ENCODE results near the gene GALNT18.

GALNT18 gene

DNA sequence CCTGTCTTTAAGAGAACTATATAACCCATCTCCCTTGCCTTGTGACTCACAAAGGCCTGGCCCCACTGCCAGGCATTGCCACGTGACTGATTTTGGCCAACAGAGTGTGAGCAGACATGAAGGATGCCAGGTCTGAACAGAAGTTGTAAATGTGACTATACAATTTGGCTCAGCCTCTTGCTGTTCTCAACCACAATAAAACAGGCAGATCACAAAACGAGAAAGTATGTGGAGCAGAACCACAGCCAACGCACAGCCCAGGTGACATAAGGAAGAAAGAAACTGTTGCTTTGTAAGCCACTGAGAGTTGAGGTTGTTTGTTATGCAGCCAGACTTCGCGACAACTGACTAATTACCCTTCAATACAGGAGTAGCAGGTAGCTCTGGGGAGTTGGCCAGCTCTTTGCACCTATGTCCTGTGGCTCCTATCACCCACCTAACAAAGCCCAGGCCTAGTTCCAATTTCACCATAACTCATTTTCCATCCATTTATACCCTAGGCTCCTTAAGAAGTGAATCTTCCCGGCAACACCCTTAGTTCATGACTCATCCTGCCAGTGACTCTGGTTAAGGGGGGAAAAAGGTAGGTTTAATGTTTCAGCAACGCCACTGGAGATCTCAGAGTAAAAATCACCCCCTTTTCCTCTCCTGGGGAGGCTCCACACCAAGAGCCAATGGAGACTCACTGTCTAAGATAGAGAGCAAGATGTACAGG is 53.7 kb downstream of the GALNT18 start:
- no peak for DNase-seq (ENCODE audit: low read depth in 2 of 2)

DNA sequence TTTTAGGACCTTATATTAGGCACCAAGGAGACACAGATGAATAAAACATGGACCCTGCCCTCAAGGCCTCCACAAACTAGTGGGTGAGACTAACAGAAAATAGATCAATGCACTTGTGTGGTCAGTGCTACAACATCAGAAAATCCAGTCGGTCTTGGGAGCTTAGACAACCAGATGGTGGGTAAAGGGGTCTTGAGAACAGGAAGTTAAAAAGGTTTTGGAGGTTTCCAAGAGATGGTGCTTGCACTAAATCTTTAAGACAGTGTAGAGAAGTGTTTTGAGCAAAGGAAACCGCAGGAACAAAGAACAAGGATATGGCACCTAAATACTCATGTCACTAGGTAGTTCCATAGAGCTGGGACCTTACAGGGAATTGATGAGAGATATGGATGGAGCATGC is 56.2 kb downstream of the GALNT18 start:
- no peak for DNase-seq (ENCODE audit: low read depth in 2 of 2)

DNA sequence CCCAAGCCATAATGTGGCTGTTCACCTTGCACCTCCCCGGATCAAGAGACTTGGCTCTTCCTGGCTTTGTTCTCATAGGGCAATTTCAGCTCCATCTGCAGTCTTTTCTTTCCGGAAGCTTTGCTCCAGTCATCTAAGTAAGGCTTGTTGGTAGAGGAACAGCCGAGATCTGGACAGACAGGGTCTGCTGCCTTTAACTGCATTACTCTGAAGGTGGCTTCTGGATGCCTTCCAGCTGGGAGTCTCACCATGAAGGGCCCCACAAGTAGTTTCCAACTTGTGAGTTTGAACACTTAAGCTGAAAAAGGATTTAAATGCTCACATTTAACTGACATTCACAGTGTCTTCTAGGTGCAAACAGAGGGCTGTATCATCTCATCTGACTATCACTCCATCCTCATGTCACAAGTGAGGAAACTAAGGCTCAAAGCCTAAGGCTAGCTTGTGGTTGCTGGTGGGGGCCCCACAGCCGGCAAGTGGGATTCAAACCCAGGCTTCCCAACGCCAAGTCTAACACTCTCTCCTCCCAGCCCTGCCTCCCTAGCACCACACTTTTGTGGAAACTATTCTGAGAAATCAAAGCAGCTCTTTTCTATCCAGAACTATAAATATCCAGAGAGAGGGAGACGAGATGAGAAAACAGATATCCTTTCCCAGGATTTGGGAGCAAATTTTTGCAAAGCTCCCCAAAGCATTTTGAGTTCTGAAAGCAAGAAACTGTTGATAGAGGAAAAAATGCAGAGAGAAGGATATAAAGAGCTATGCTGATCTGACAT is 58.4 kb downstream of the GALNT18 start:
- no peak for DNase-seq (ENCODE audit: low read depth in 2 of 2)

DNA sequence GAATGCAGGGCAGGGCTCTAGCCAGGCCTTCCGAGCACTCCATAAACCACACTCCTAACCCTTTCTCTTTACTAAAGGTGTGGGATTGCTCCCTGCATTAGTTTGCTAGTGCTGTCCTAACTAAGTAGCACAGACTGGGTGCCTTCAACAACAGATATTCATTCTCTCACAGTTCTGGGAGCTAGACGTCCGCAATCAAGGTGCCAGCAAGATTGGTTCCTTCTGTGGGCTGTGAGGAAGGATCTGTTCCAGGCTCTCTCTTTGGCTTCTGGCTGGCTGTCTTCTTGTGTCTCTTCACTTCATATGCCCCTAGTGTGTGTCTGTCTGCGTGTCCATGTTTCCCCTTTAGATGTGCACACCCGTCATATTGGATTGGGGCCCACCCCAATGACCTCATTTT is 59.8 kb downstream of the GALNT18 start:
- no peak for DNase-seq (ENCODE audit: low read depth in 2 of 2)

DNA sequence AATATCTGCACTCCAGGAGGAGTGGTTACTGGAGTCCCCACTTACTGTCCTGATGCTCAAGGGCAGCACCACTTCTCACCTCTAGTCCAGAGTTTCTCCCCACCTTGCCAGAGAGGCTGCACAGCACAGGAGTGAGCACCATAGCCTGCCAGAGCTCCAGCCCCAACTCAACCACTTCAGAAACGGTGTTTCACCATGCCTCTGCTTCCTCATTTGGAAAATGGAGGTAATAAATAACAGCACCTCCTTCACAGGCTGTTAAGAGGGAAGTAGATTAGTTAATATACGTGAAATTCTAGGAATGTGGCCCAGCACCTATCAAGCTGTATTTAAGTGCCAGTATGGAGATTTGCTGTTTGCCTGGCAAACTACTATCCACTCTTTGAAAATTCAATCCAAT is 63.0 kb downstream of the GALNT18 start:
- DNase-seq (ENCODE audit: low read depth in 2 of 2), result no peak

DNA sequence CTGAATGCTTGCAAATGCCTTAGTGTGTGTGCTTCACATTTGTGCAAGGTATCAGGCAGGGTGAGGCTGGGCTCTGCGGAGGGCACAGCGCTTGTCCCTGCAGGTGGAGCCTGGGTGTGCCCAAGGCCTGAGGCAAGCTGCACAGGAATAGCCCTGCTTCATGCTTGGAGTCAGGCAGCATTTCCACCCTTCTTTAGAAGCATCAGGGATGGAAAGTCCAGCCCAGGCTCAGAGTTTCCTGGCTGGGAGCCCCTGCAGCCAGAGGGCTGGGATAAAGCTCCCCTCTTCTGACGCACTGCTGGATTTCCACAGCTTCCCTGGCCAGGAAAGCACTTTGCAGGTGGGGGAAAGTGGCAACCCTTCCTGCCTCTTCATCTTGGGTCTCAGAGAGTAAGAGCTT is 63.4 kb downstream of the GALNT18 start:
- DNase-seq (ENCODE audit: low read depth in 2 of 2), result no peak

DNA sequence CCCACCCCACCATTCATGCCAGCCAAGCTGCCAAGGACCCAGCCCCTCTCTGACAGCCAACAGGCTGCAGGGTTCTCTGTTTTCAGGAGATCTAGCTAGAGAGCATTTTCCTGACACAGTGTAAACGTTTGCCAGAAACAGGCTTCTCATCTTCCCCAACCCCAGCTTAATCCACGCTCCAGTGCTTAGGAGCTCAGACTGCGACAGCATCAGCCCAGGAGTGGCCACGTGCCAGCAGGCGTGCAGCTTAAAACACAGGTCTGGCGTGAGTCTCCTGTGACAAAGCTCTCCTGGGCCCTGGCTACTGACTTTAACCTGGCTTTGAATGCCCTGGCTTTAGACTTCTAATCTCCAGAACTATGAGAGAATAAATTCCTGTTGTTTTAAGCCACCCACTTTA is 66.6 kb downstream of the GALNT18 start:
- no peak for DNase-seq (ENCODE audit: low read depth in 2 of 2)

DNA sequence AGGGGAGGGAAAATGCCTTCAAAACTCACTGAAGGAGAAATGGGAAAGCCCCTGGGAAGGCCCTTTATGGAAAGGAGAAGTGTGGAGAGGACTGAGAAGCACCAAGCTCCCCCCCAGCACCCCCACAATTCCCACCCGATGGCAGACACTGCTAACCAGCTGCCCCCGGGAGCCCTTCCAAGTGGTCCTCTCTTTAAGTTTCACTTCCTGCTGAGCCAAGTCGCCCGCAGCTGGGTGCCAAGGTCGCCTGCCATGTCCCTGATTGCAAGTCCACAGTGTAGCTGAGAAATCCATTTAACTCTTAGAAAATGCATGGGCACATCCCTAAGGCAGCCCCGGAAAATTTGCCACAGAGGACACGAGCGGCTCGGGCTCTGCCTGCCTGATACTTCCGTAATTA is 68.2 kb downstream of the GALNT18 start:
- no peak for DNase-seq (ENCODE audit: low read depth in 2 of 2)

DNA sequence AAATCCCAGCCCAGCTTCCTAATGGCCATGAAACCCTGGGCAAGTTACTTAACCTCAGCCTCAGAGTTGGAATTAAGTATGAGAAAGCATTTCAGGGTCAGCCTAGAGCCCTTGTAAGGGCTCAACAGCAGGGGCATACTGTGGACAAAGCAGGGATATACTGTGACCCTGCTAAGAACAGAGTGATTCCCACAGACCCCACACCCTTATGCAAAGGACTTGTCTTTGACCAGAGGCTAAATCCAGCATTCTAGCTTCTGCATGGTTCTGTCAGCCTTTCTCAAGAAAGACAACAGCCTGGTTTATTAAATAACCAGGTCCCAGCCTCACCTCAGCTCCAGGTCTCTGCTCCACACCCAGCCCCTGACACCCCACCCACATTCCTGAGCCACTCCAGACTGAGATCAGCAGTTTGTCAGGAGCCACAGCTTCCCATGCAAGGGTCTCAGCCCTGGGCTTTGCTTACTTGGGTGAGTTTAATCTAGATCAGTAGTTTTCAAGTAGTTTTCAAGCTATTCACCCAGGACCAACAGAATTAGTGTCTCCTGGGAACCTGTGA is 69.2 kb downstream of the GALNT18 start:
- DNase-seq (ENCODE audit: low read depth in 2 of 2), result no peak

DNA sequence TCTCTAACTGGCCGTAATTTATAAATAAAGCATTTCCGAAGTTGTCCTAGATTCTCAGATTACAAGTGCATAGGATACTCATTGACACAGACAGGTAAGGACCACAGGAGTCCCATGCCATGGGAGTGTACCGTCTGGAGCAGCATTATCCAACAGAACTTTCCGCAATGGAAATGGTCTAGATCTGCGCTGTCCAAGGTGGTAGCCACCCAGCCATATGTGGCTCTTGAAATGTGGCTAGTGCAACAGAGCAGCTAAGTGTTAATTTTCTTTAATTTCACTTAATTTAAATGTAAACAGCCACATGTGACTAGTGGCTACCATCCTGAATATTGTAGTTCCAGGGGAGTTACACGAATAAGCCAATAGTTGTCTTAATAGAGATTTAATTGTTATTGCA is 71.3 kb downstream of the GALNT18 start:
- DNase-seq (ENCODE audit: low read depth in 2 of 2), result no peak

DNA sequence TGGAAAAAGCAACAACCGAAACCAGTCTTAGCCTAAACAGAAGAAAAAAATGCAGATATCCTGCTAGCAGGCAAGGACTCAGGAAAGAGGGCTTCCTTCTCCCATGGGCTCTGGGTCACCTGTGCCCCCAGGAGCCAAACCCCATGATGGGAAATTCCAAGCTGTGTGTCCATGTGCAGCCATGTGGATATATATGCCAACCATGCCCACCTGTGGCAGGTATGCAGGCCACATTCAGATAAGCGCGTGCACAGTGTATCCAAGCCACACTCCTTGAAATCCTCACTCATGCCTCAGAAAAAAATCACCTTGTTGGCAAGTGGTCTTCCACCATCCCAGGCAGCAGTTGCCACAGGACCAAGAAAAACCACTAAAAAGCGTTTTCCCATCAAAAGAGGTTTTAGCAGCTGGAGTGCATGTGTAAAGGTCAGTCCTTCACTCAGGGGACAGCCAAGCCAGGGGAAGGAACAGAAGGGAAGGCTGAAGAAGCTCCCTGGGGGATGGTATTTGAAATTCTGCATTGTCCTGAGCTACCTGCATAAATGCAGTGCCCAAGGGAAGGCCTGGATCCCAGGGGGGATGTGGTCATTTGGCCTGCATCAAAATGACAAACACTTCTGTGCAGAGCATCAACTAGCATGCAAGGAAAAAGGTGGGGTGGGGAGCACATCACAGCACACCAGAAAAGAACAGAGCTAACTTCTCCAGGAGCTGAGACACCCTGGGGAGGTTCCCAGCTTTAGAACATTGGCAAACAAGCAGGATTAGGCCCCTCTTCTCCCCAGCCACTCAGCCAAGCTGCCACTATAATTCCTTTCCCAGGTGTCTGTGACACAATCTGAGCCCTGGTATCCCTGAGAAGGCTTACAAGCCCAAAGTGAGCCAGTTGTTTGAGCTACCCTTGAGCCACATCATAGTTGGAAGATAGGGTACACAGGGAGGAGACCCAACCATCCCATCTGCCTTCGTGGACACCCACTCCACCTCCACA is 76.2 kb downstream of the GALNT18 start:
- no peak for DNase-seq (ENCODE audit: low read depth in 2 of 2)

DNA sequence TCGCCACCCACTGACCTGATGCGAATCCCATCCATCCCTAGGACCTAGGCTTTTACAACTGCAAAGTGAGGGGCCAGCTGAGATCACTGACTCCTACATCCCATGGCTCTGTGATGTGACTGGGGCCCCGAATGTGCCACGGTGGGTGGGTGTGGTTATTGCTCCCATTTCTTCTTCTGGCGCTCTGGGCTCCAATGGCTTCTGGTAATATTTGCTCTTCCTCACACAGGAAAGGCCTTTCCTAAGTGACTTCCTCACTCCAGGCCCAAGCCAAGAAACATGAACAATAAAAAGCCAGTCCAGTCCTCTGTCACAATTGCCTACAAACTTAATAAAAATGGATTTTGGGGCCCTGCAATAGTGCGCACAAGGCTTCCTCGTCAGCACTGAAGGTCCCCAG is 78.1 kb downstream of the GALNT18 start:
- no peak for DNase-seq (ENCODE audit: low read depth in 2 of 2)

DNA sequence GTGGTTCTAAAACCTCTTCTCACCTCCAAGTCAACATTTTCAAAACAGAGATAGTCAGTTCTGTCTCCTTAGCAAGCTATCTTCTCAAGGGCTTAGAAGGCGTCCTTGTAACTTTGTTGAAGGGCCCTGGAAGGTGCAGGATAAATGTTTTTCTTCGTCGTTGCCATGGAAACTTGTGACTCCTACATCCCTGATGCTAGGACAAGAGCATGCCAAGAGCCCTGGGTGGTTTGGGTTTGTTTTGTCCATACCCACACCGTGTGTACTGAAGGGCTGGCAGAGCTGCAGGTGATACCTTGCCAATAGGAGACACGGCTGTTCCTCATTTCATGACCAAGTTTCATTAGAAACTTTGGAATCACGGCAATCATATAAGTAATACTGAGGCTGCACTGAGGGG is 81.6 kb downstream of the GALNT18 start:
- no peak for DNase-seq (ENCODE audit: low read depth in 2 of 2)

DNA sequence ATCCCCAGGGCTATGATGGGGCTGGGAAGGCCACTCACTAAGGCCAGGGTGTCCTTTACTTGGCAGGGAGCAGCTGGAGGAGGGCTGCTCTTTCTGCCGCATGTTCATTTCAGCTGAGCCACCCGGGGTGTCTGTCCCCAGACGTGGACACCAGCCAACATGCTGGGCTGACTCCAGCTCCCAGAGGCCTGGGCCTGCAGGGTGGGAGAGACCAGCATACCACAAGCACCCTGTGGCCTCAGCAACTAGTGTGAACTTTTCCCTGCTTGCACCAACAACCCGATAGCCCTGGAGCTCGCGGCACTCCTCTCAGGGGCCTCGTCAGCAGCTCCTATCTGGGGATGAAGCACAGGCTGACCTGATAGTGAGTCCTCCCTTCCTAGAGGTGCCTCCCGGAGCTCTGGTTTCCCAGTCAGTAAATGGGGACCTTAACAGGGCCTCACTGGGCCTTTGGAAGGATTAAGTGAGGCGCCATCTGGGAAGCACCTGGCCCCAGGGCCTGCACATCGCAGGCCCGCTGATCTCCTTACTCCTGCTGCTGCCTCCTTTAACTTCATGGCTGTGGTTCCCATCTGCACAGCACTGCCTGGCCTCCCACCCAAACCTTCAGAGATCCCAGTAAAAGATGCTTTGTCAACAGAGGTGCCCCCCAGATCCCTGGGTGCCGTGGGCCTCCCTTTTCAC is 83.4 kb downstream of the GALNT18 start:
- no peak for DNase-seq (ENCODE audit: low read depth in 2 of 2)

DNA sequence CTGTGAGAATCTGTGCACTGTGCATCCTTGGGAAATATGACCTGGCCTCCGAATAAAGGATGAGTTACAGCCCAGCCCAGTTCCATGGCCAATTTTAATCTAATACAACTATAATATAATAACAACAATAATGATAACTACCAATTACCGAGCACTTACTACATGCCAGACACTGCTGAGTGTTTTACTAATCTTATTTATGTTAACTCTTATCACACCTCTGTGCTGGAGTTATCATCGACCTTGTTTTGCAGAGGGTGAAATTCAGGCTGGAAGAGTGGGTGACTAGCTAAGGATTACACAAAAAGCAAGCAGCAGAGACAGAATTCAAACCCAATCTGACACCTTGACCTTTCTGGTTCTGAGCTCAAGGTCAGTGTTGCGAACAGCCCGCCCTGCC is 83.9 kb downstream of the GALNT18 start:
- no peak for DNase-seq (ENCODE audit: low read depth in 2 of 2)

DNA sequence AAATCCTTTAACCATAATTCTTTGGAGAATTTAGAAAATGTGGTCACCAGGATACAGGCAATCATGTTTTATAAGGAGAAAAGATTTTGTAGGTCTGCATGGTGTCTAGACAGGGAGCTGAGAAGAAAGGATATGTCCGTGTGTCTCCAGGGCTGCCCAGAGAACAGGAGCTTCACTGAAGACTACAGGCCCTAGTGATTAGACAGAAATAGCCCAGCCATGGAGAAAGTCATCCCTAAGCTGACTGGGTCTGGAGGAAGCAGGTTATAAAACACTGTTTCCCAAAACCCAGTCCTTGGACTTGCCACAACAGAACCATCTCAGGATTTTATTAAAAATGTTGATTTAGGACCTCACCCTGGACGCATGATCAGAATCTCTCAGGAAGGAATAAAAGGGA is 84.4 kb downstream of the GALNT18 start:
- DNase-seq (ENCODE audit: low read depth in 2 of 2), result no peak

DNA sequence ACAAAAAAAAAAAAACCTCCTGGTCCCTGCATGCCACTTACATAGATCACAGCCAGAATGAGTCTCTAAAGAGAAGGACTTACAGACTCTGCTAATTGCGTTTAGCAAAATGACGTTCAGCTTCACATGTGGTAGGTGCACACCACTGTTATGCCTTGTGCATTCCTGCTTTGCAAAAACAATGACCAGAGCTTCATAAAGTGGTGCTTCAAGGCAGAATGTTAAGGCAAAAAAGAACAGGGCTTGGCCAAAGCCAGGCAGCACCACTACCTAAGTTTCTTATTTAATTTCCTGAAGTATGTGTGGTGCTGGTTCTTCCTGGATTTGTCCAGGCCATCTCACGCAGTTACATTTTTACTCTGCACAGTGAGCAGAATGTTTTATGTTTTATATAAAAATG is 85.2 kb downstream of the GALNT18 start:
- DNase-seq (ENCODE audit: low read depth in 2 of 2), result no peak

DNA sequence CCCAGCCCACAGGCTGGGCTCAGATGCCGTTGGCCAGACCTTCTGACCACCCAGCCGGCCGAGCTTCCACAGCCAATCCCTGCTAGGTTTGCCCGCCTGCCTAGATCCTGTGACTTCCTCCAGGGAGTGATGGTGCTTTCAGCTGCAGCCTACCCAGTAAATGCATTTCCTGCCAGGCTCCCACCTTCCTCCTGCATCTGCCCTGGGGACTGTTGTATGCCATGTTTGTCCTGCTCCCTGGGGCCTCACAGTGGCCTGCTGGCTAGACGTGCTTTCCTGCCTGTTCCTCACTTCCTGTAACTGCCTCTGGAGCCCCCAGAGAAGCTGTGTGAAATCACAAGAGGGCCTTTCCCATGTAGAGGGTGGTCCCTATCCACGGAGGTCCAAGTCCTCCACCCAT is 86.2 kb downstream of the GALNT18 start:
- DNase-seq (ENCODE audit: low read depth in 2 of 2), result no peak

DNA sequence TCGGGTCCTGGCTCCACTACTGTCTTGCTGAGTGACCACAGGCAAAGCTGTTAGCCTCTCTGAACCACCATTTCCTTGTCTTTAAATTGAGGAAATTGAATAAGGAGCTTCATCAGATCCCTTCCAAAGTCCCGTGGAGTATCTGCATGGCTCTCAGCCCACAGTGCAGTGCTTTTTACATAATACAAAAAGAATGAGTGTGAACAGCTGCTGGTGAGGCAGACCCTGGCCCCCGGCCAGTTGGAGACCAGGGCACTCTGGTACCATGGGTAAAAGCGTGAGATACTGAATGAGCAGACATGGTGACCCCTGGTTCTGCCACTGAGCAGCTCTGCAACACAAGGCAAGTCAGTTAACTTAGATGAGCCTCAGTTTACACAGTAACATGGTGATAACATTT is 86.8 kb downstream of the GALNT18 start:
- no peak for DNase-seq (ENCODE audit: low read depth in 2 of 2)

DNA sequence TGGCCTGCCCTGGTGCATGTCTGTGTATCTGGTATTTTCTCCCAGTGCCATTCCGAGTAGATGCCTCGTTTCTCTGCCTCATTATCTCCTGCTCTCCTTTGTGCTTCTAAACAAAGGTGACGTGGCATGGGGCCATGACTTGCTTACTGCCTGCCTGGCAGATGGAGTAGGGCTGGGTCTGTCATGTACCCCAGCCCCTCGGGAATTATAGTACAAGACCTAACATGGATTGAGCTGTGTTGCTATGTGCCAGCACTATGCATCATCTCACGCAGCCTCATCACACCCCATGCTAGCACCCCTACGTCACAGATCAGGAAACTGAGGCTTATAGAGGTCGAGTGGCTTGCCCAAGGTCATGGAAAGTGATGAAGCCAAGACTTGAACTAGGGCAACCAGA is 88.1 kb downstream of the GALNT18 start:
- no peak for DNase-seq (ENCODE audit: low read depth in 2 of 2)

DNA sequence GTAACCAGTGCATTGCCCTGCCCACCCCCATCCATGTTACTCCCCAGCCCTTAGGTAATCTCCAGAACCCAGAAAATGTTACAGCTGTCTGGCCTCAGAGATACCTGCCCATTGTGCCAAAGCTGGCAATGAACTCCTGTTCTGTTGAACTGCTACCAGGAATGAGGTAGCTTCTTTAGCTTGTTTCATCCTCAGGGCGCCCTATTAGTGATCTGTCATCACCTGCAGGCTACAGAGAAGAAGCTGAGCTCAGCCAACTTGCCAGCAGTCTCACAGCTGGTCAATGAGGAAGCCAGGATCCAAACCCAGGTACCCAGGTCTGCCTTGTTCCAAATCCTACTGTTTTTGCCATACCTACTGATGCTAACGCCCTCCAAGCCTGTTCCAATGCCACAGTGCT is 88.7 kb downstream of the GALNT18 start:
- no peak for DNase-seq (ENCODE audit: low read depth in 2 of 2)

DNA sequence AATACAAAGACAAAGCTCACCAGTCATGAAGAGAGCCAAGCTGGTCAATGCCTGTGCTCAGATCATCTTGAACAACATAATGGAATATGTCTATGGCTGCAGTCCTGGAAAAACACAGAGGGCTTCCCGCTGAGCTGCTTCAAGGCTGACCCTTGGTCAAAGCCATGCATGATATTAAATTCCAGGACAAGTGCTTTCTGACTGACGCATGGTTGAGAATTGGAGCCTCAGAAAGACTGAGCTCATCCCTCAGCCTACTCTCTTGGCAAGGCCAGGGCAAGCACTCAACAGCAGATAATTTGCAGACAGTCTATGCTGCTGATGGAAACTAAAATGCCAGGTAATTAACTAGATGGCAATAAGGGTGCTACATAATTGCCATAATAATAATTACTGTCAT is 89.2 kb downstream of the GALNT18 start:
- no peak for DNase-seq (ENCODE audit: low read depth in 2 of 2)
